Measurements from ENCODE around the gene BHLHE40. TPM values are rescaled to one million over a fixed set of nuclear protein-coding genes. Genes with fewer than 3 reads are reported as not detected.

BHLHE40 gene
- total and polyA plus RNA-seq, 2 of the 13 experiments (the other 11 are each of a cell fraction or from before 2014, with no cell fraction given) = 1.8 to 51.0 TPM

- POLR2A ChIA-PET = no interaction called here
These were observed 30.8 kb upstream of the BHLHE40 start for GRCh38 chr3:4948395-4948794.

DNA sequence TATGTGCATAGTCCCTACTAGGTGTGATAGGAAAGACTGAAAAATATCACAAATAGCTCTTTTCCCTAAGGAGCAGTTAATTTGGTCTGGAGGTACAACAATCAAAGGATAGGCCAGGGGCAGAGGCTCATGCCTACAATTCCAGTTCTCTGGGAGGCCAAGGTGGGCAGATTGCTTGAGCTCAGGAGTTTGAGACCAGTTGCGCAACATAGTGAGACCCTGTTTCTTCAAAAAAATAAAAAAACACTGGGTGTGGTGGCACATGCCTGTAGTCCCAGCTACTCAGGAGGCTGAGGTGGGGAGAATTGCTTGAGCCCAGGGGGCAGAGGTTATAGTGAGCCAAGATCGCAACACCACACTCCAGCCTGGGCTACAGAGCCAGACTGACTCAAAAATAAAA, 30.2 kb upstream of the BHLHE40 start:
- Histone ChIP-seq H3K27ac (ENCODE audit: extremely low read length, insufficient read depth, low read length) (no peak overlapping the region), H3K36me3 (replicated peaks in 1 of 2; ENCODE audit: control insufficient read depth in 1 of 2, insufficient read depth in 2 of 2, low read length in 2 of 2) (no peaks in the 10 kb centered on the region), H2AFZ (ENCODE audit: low read length) (no peak overlapping the region), H3K4me2 (ENCODE audit: low read depth, low read length) (no peak overlapping the region), H3K9ac (ENCODE audit: insufficient read depth, low read depth, low read length) (no peak overlapping the region), H4K20me1 (ENCODE audit: insufficient read depth, low read length) (no peaks in the 10 kb centered on the region), H3K27me3 (ENCODE audit: control insufficient read depth in 1 of 2, insufficient read depth in 2 of 2, low read length in 2 of 2) (no peaks in the 10 kb centered on the region), H3K4me3 (replicated peaks in 1 of 3; ENCODE audit: insufficient read depth in 1 of 3, low read depth in 2 of 3, low read length in 3 of 3) (no peak overlapping the region), H3K79me2 (ENCODE audit: insufficient read depth, low read length) (no peaks in the 10 kb centered on the region), H3K9me3 (ENCODE audit: low read length) (no peaks in the 10 kb centered on the region), H3K4me1 (ENCODE audit: insufficient read depth, low read length) (peaks cover 41% of the 10 kb centered on the region)
- WGBS (ENCODE audit: low lambda C conversion rate) = 79% methylated on average over 2 of the region's 2 CpGs
- BruUV-seq (replicated peaks) = no TSS peak
- FAIRE-seq = no peak
- no peak for ATAC-seq
- ChIA-PET POLR2A (no interaction called here), CTCF (ENCODE audit: low intra/inter-chr PET ratio, low total read pairs) (no interaction called here)
- in situ Hi-C loops (cut with HindIII; ENCODE audit: extremely low pct_ligation_motif_present, low pct_unique_long_range_greater_than_20kb) (no loop called here), intact Hi-C loops (cut with micrococcal nuclease; ENCODE audit: unreplicated experiment) (no loop called here)
- DNase-seq (ENCODE audit: low spot score) = no peak
- TF ChIP-seq, protein P1, sequence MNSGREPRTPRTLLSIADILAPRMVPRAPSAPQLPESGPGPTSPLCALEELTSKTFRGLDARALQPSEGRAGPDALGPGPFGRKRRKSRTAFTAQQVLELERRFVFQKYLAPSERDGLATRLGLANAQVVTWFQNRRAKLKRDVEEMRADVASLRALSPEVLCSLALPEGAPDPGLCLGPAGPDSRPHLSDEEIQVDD (CRISPR knock-in tag; IDR thresholded peaks at IDR 0.05; ENCODE audit: borderline replicate concordance) = no peak
- TF ChIP-seq ZNF3 (CRISPR knock-in tag; IDR thresholded peaks at IDR 0.05) (no peak), CEBPG (CRISPR knock-in tag; IDR thresholded peaks at IDR 0.05) (0 out of 2 replicates have a peak, but pooled peaks have one; percentile 28), SP5 (CRISPR knock-in tag; IDR thresholded peaks at IDR 0.05; ENCODE audit: borderline replicate concordance, low read depth) (no peak), ZFP36L1 (CRISPR knock-in tag; IDR thresholded peaks at IDR 0.05) (no peak), MLLT10 (CRISPR knock-in tag; IDR thresholded peaks at IDR 0.05) (no peak), AFF4 (CRISPR knock-in tag; IDR thresholded peaks at IDR 0.05) (no peak), NCOA5 (CRISPR knock-in tag; IDR thresholded peaks at IDR 0.05) (no peak)

More at GRCh38 chr3:4948395-4948794, 30.8 kb upstream of the BHLHE40 start:
- intact Hi-C loops (cut with micrococcal nuclease; ENCODE audit: unreplicated experiment) = no loop called here
- Histone ChIP-seq H2AFZ (ENCODE audit: low read length) (no peak overlapping the region), H3K79me2 (ENCODE audit: insufficient read depth, low read length) (no peaks in the 10 kb centered on the region), H3K27ac (ENCODE audit: extremely low read length, insufficient read depth, low read length) (no peak overlapping the region), H3K27me3 (ENCODE audit: control insufficient read depth in 1 of 2, insufficient read depth in 2 of 2, low read length in 2 of 2) (no peaks in the 10 kb centered on the region), H3K36me3 (replicated peaks in 1 of 2; ENCODE audit: control insufficient read depth in 1 of 2, insufficient read depth in 2 of 2, low read length in 2 of 2) (no peaks in the 10 kb centered on the region), H3K9me3 (ENCODE audit: low read length) (no peaks in the 10 kb centered on the region), H4K20me1 (ENCODE audit: insufficient read depth, low read length) (no peaks in the 10 kb centered on the region), H3K9ac (ENCODE audit: insufficient read depth, low read depth, low read length) (no peak overlapping the region), H3K4me1 (ENCODE audit: insufficient read depth, low read length) (peaks cover 41% of the 10 kb centered on the region), H3K4me3 (replicated peaks in 1 of 3; ENCODE audit: insufficient read depth in 1 of 3, low read depth in 2 of 3, low read length in 3 of 3) (no peak overlapping the region), H3K4me2 (ENCODE audit: low read depth, low read length) (no peak overlapping the region)
- 48% methylated on average over 3 of the region's 4 CpGs for WGBS (ENCODE audit: low lambda C conversion rate)
- no peak for DNase-seq (ENCODE audit: low spot score)
- TF ChIP-seq NFKBIZ (CRISPR knock-in tag; IDR thresholded peaks at IDR 0.05) (no peak), PTBP1 (IDR thresholded peaks at IDR 0.05; ENCODE audit: low read depth, low read length, poor library complexity, severe bottlenecking) (no peak), ETV6 (CRISPR knock-in tag; conservative IDR thresholded peaks at IDR 0.05) (no peak), ZFP1 (CRISPR knock-in tag; IDR thresholded peaks at IDR 0.05) (no peak), ZNF558 (CRISPR knock-in tag; IDR thresholded peaks at IDR 0.05; ENCODE audit: borderline replicate concordance) (no peak), MZF1 (CRISPR knock-in tag; IDR thresholded peaks at IDR 0.05; ENCODE audit: borderline replicate concordance) (no peak), ZFX (CRISPR knock-in tag; IDR thresholded peaks at IDR 0.05; ENCODE audit: low read depth) (no peak), ZNF550 (CRISPR knock-in tag; IDR thresholded peaks at IDR 0.05; ENCODE audit: borderline replicate concordance) (no peak), ZNF121 (CRISPR knock-in tag; IDR thresholded peaks at IDR 0.05) (no peak), ZNF3 (CRISPR knock-in tag; IDR thresholded peaks at IDR 0.05) (no peak), ZNF530 (CRISPR knock-in tag; IDR thresholded peaks at IDR 0.05; ENCODE audit: low read depth) (no peak)
- TF ChIP-seq, protein P2, sequence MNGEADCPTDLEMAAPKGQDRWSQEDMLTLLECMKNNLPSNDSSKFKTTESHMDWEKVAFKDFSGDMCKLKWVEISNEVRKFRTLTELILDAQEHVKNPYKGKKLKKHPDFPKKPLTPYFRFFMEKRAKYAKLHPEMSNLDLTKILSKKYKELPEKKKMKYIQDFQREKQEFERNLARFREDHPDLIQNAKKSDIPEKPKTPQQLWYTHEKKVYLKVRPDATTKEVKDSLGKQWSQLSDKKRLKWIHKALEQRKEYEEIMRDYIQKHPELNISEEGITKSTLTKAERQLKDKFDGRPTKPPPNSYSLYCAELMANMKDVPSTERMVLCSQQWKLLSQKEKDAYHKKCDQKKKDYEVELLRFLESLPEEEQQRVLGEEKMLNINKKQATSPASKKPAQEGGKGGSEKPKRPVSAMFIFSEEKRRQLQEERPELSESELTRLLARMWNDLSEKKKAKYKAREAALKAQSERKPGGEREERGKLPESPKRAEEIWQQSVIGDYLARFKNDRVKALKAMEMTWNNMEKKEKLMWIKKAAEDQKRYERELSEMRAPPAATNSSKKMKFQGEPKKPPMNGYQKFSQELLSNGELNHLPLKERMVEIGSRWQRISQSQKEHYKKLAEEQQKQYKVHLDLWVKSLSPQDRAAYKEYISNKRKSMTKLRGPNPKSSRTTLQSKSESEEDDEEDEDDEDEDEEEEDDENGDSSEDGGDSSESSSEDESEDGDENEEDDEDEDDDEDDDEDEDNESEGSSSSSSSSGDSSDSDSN (CRISPR knock-in tag; IDR thresholded peaks at IDR 0.05) = no peak
- CTCF ChIA-PET (ENCODE audit: low intra/inter-chr PET ratio, low total read pairs) = no interaction called here
- ATAC-seq = no peak
- no TSS peak for BruUV-seq (replicated peaks)
- no peak for FAIRE-seq
- in situ Hi-C loops (cut with HindIII; ENCODE audit: extremely low pct_ligation_motif_present, low pct_unique_long_range_greater_than_20kb) = no loop called here
